HG03064 (cell line): ENCODE results near the gene ZHX3.
"Not testable (repeated sequence)": the region's sequence is repeated elsewhere in the genome, so short reads cannot be mapped to it uniquely, and the experiment has no call there.

ENCODE experiments used
- ATAC-seq: cut with Tn5 transposase; IDR thresholded peaks from one replicate; pipeline ENCODE4 v1.9.1; 2021; ENCODE audit warnings: low read depth; ENCODE audit not compliant: unreplicated experiment

ZHX3 gene

GRCh38 chr20:41334036-41334435 lies 16.5 kb upstream of the ZHX3 start:
- no peak for ATAC-seq

GRCh38 chr20:41331731-41332130 lies 14.2 kb upstream of the ZHX3 start:
- ATAC-seq = no peak

- ATAC-seq = no peak
These were observed 13.4 kb upstream of the ZHX3 start for GRCh38 chr20:41330941-41331340.

GRCh38 chr20:41330343-41330720 lies 12.8 kb upstream of the ZHX3 start:
- ATAC-seq = no peak

- ATAC-seq = peak; percentile 95
These were observed 12.2 kb upstream of the ZHX3 start for GRCh38 chr20:41329435-41330342.

- no peak for ATAC-seq
These were observed 9.6 kb upstream of the ZHX3 start for GRCh38 chr20:41327178-41327577.

GRCh38 chr20:41320976-41321375 lies 3.4 kb upstream of the ZHX3 start:
- no peak for ATAC-seq

- no peak for ATAC-seq
These were observed 2.9 kb upstream of the ZHX3 start for GRCh38 chr20:41320441-41320840.

- no peak for ATAC-seq
These were observed 729 bp upstream of the ZHX3 start for GRCh38 chr20:41318271-41318649.

- ATAC-seq = peak; percentile 61
These were observed 657 bp downstream of the ZHX3 start for GRCh38 chr20:41316602-41317545.

GRCh38 chr20:41316051-41316450 lies 1.5 kb downstream of the ZHX3 start:
- no peak for ATAC-seq

GRCh38 chr20:41314386-41314785 lies 3.1 kb downstream of the ZHX3 start:
- no peak for ATAC-seq

- not testable (repeated sequence) for ATAC-seq
These were observed 5.5 kb downstream of the ZHX3 start for GRCh38 chr20:41312009-41312408.

- no peak for ATAC-seq
These were observed 7.7 kb downstream of the ZHX3 start for GRCh38 chr20:41309817-41310216.

- no peak for ATAC-seq
These were observed 8.7 kb downstream of the ZHX3 start for GRCh38 chr20:41308726-41309413.

- no peak for ATAC-seq
These were observed 9.2 kb downstream of the ZHX3 start for GRCh38 chr20:41308290-41308711.

- ATAC-seq = no peak
These were observed 10.5 kb downstream of the ZHX3 start for GRCh38 chr20:41307021-41307420.

GRCh38 chr20:41306061-41306727 lies 11.3 kb downstream of the ZHX3 start:
- peak; percentile 74 for ATAC-seq

- no peak for ATAC-seq
These were observed 13.0 kb downstream of the ZHX3 start for GRCh38 chr20:41304424-41305079.

- no peak for ATAC-seq
These were observed 13.5 kb downstream of the ZHX3 start for GRCh38 chr20:41304002-41304401.
